Stimulated activated CD4-positive, alpha-beta T cell treated with anti-CD3 and anti-CD28 coated beads, Interleukin-1b, Interleukin-23, amount 100 ng/mL, for 24 hours (primary cell): Measurements from ENCODE around the gene POC5.
"Not testable (repeated sequence)": the region's sequence is repeated elsewhere in the genome, so short reads cannot be mapped to it uniquely, and the experiment has no call there.

Experiments
- DNase-seq, 4 experiments: peaks; one replicate each; pipeline ENCODE4 v3.0.0-alpha.2; 2020; ENCODE audit warnings: low read depth in 4 of 4, low spot score in 1 of 4

Gene POC5

DNA sequence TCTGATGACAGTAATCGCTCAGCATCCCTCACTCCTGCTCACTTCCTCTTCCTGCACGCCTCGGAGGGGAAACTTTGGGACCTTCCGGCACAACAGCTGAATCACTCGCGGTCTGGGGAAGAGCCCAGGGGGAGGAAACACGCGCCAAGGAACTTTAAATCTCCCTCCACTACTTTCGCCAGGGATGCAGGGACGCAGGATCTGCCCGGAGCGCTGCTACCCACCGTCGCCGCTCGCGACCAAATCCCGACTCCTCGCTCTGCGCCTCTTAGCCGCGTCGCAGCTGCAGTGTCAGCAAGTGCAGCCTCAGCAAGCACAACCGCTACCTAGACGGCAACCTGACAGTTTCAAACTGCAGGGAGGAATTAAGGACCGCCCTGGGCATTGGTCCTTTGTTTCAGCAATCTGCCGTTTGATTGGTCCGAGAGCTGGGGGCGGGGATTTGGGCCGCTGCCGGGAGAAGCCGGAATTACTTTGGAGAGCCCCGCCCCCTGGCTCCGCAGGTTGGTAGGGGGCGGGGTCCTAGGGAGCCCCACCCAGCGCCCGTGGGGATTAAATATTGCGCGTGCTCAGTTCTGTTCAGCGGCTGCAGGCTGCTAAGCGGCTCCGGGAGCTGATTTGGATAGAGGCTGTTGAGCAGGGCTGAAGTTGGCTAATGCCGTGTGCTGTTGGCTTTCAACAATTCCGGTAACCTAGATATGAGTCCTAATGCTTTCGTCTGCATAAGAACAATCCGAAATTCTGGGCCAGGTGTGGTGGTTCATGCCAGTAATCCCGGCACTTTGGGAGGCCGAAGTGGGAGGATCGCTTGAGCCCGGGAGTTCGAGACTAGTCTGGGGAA is at the start of gene POC5:
TSS of gene POC5 (minus strand) at position 356 of the 841 bp plus-strand sequence. CDS start 4,500 bp downstream, outside the sequence.
- DNase-seq = peak; percentile 97 to 98 (median 98)

DNA sequence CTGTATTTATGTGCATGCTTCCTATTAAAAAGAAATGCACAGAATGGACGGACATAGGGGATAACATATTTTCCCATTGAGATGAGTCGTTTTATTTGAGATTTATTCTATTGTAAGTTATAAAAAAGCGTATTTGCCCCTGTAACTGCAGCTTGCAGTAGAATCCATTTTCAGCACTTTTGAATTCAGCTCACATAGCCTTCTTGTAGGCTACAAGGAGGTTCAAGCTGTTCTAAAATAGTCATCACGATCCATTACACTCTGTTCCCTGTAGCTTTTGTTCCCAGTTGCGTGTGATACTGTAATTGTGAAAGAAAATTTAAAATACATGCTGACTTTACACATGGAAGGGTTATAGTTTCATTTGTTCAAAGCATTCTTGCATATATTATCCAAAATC is 40.9 kb upstream of the POC5 start:
- DNase-seq = no peak

DNA sequence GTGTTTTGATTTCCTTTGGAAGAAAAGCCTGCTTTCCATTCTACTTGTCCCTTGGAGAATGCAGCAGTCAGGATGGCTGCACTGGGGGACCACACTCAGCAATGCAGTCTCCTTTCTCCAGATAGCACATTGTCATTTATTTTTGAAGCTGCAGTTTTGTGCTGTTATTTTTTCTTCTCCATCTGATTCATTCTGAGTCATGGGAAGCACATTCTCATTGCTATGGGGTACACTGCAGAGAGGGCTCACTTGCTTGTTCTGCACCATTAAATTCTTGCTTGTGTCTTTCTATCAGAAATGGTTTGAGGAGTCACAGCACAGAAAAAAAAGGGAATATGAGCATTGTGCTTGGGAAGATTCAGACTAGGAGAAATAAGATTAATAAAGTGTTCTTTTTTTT is 39.7 kb upstream of the POC5 start:
- DNase-seq = no peak

DNA sequence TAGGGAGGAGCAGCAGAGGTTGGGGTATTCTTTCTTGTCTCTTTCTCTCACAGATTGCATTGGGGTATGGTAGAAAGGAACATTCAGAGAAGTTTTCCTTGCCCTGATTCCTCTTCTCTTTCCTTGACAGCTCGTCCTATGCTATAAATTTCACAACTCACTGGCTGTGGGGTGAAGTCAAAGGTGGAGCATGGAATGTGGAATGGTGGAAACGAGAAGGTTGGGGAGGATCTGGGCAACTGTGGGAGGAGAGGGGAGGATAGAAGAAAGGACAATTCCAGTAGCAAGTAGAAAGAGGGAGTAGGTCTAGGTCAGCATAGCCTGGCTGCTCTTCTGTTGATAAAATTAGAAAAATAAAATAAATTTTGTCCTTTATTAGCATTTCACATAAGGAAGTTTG is 39.0 kb upstream of the POC5 start:
- no peak for DNase-seq

DNA sequence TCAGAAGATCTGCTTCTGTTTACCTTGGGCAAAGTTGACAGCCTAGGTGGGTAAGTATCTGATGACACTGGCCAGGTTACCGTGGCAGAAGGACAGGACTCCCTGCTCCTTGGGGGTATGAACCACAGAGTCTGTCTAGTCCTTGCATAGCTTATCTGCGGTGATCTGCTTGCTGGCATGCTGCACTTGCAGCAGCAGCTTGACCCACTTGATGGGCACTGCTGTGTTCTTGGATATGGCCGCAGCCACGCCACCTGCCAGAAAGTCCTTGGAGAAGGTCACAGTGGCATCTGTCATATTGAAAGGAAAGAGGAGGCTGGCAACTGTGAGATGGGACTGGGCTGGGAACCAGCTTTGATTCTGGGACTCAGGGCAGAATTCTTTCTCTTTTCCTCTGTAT is 35.9 kb upstream of the POC5 start:
- no peak for DNase-seq

DNA sequence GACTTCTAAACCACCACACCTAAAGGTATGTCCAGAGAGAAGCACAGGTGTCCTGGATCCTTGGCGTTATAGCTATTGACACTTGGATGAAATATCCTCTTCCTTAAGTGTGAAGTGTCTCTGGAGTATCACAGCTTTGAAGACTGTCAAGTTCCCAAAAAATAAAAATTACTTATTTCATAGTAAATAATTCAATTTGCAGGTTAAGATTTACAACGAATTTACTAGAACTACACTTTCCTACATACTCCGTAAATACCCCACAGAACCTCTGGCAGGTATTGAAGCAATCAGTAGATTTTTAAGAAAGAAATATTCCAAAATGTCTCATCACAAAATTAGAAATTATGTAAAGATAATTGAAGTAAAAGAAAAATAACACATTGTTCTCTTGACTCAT is 27.1 kb upstream of the POC5 start:
- no peak for DNase-seq

DNA sequence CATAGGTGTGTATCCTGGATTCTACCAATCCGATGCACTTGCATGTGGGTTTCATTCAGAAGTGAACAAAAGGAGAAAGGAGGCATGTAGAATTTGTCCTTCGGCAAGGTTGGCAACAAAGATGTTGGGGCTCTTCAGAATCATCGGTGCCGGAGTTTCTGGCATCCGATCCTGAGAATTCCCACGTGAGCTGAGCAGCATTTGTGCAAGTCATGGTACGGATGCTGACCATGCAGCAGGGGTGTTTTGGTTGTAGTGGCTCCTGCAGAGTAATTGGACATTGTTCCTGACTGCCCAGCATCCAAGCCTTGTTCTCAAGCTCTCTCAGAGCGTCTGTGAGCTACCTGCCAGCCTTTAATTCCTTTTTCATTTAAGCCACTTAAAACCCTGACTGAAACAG is 19.0 kb upstream of the POC5 start:
- no peak for DNase-seq

DNA sequence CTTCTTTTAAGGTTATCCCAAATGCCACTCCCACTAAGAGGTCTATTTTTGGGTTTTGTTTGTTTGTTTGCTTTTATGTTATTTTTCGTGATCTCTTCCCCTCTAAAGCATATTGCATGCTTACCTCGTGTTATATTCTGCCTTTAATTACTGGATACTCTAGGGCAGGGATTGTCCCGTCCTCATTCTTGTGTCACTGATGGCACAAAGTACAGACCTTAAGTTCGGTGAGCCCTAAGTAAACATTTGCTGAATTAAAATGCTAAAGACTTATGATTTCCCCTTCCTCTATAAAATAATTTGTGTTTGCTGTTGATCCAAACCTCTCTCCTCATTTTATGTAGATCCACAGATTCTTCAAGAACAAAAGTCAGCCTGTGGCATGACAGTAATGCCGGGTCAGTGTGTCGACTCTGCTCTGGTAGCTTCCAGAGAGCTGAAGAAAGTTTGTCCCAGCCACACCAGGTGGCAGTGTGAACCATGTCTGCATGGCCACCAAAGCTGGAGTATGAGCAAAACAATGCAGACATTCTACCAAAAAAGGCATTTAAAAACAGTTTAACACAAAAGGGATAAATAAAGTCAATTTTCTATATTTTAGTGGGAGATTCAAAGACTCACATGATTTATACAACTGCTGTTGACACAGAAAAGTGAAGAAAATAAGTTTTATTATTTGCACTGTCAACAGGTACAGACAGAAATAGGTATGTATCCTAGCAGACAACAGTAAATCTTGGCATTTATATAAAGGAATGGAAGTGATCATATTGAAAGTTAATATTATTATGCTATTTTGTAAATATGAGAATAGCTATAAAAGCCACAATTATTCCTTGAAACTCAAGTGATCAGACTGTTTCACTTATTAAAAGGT is 17.9 kb upstream of the POC5 start:
- DNase-seq = no peak

DNA sequence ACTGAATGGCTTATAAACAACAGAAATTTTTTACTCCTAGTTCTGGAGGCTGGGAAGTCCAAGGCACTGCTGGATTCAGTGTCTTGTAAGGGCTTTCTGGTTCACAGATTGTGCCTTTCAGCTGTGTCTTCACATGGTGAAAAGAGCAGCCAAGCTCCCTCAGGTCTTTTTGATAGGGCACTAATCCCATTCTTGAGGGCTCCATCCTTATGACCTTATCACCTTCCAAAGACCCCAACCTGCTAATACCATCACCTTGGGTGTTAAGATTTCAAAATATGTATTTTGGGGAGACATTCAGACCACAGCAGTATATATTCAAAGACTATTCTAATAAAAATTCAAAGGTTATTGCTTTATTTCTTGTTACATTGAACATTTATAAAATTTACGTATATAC is 16.5 kb upstream of the POC5 start:
- no peak for DNase-seq

DNA sequence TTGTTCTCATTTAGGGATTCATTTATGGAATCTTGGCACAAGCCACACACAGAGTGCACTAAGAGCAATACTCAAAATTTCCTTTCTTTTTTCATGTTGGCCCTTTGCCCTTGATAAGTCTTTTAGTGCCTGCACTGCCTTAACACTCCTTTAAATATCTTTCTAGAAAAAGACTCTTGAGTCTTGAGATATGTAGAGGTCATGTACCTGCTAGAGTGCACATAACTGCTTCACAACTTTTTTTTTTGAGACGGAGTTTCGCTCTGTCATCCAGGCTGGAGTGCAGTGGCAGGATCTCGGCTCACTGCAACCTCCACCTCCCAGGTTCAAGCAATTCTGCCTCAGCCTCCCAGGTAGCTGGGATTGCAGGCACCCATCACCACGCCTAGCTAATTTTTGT is 14.3 kb upstream of the POC5 start:
- DNase-seq = not testable (repeated sequence)

- no peak for DNase-seq
These were observed 12.1 kb upstream of the POC5 start for GRCh38 chr5:75729321-75729720.

GRCh38 chr5:75727931-75728330 is 10.7 kb upstream of the POC5 start:
- DNase-seq = no peak

DNA sequence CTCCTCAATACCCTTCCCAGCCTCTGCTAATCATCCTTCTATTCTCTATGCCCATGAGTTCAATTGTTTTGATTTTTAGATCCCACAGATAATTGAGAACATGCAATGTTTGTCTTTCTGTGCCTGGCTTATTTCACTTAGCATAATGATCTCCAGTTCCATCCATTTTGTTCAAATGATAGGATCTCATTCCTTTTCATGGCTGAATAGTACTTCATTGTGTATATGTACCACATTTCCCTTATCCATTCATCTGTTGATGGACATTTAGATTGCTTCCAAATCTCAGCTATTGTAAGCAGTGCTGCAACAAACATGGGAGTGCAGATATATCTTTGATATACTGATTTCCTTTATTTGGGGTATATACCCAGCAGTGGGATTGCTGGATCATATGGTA is 9.0 kb upstream of the POC5 start:
- not testable (repeated sequence) for DNase-seq

DNA sequence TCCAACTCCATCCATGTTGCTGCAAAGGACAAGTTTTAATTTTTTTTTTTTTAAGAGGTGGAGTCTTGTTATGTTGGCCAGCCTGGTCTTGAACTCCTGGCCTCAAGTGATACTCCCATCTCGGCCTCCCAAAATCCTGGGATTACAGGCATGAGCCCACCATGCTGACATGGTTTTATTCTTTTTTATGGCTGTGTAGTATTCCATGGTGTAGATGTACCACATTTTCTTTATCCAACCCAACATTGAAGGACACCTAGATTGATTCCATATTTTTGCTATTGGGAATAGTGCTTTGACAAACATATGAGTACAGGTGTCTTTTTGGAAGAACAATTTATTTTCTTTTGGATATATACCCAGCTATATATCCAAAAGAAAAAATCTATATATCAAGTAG is 6.1 kb upstream of the POC5 start:
- no peak for DNase-seq

GRCh38 chr5:75721573-75721972 is 4.3 kb upstream of the POC5 start:
- no peak for DNase-seq

- no peak for DNase-seq
These were observed 3.6 kb upstream of the POC5 start for GRCh38 chr5:75720882-75721281.

GRCh38 chr5:75716715-75717081 is 539 bp downstream of the POC5 start:
- DNase-seq = no peak

- DNase-seq = no peak
These were observed 5.1 kb downstream of the POC5 start for GRCh38 chr5:75712091-75712490.

DNA sequence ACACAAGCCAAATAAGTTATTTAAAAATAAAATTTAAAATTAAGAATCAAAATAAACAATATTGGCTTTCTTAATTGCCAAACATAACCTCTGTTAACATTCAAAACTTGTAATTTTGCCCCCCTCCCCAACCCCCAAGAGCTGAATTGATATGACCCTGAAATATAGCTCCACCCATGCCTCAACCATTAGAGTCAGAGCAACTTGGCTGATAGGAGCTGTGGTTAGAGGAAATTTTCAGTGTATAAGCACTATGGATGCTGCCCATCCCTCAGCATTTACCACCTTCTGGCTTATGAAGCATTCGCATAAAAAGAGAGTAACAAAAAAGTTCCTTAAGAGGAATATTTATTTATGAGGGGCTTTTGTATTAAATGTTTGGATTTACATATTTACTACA is 6.1 kb downstream of the POC5 start:
- no peak for DNase-seq

DNA sequence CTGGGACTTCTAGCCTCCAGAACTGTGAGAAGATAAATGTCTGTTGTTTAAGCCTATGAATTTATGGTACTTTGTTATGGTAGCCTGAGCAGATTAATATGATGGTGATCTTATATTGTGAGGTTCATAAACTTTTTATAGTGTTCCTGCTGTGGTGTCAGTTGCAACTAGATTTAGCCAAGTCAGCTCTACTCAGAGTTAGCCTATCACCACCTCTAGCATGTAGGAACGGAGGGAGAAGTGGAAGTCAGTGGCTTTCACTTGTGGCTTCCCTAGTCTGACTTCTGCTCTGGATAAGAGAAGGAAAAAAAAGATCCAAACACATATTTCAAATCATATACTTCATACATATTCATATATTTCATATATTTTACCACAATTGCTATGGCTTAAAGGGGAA is 6.6 kb downstream of the POC5 start:
- no peak for DNase-seq

DNA sequence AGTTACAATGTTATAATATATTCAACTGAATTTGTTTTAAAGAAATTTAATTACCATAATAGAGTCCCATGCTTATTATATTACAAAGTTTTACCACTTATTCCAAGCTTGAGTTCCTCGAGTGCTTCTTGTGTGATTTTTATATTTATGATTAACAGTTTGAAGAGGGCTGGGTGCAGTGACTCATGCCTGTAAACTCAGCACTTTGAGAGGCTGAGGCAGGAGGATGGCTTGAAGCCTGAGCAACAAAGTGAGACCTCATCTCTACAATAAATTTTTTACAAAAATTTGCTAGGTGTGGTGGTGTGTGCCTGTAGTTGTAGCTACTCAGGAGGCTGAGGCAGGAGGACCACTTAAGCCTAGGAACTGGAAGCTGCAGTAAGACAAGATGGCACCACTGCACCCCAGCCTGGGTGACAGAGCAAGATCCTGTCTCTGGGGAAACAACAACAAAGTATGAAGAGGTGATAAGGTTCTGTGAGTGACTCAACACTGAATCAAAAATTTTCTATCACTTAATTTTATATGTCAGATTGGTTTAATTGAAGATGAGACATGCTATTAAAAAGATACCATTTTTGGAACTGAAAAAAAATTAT is 9.2 kb downstream of the POC5 start:
- no peak for DNase-seq

DNA sequence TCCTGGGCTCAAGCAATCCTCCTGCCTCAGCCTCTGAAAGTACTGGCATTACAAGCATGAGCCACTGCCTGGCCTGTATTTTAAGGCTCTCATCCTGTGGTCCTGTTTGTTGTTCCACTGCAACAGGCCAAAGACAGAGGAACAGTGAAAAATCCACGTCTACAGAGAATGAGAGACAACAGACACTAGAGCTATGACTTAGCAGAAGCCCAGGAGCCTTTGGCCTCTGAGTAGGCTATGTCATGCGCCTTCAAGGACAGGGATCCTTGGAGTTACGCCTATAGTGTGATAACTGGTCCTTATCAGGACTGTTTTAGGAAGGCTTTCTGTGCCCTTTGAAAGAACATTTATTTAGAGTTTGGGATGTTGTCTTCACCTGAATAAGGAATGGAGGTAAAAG is 10.5 kb downstream of the POC5 start:
- no peak for DNase-seq
